ENCODE results near the gene TUBB4A.
A peak's percentile ranks its signal among the peaks of the same experiment; 100 is the strongest.

TUBB4A gene

GRCh38 chr19:6465663-6466062, 36.4 kb downstream of the TUBB4A start:
- DNase-seq, result no peak

- DNase-seq, result no peak
Observed at GRCh38 chr19:6465006-6465405, 37.1 kb downstream of the TUBB4A start.

- no peak for DNase-seq
Observed at GRCh38 chr19:6464070-6464873, 37.8 kb downstream of the TUBB4A start, which contains the start of gene CRB3. CRB3 (plus strand) TSS chr19:6464271; CDS start chr19:6464702, 431 bp downstream.

GRCh38 chr19:6460099-6460884, 41.8 kb downstream of the TUBB4A start:
- peak; percentile 92 to 95 for DNase-seq

- DNase-seq, result peak; percentile 41 to 54
Observed at GRCh38 chr19:6459262-6460098, 42.6 kb downstream of the TUBB4A start, which contains the start of gene SLC25A23. SLC25A23 (minus strand) TSS chr19:6459792; CDS start chr19:6459628, 164 bp downstream.

- DNase-seq, result no peak
Observed at GRCh38 chr19:6458695-6459261, 43.3 kb downstream of the TUBB4A start.

- DNase-seq, result no peak
Observed at GRCh38 chr19:6457958-6458694, 44.0 kb downstream of the TUBB4A start.

- DNase-seq, result no peak
Observed at GRCh38 chr19:6455924-6456323, 46.2 kb downstream of the TUBB4A start.

GRCh38 chr19:6453951-6454565, 48.1 kb downstream of the TUBB4A start:
- no peak for DNase-seq

GRCh38 chr19:6452899-6453298, 49.2 kb downstream of the TUBB4A start:
- no peak for DNase-seq

GRCh38 chr19:6452223-6452614, 49.9 kb downstream of the TUBB4A start:
- no peak for DNase-seq

- DNase-seq, result no peak
Observed at GRCh38 chr19:6451583-6452222, 50.4 kb downstream of the TUBB4A start.

GRCh38 chr19:6450166-6450565, 51.9 kb downstream of the TUBB4A start:
- no peak for DNase-seq

- no peak for DNase-seq
Observed at GRCh38 chr19:6448045-6448444, 54.1 kb downstream of the TUBB4A start.

- DNase-seq, result no peak
Observed at GRCh38 chr19:6446452-6446851, 55.7 kb downstream of the TUBB4A start.

All from SHP77 (cell line).